Activated CD4-positive, CD25-positive, alpha-beta regulatory T cell treated with anti-CD3 and anti-CD28 coated beads, Interleukin-2, amount 50 U/mL, for 72 hours (primary cell): Measurements from ENCODE around the gene PLEKHN1.
A peak's percentile ranks its signal among the peaks of the same experiment; 100 is the strongest.

Experiments used
- DNase-seq: peaks from one replicate; pipeline ENCODE4 v3.0.0; 2021

Gene PLEKHN1

DNA sequence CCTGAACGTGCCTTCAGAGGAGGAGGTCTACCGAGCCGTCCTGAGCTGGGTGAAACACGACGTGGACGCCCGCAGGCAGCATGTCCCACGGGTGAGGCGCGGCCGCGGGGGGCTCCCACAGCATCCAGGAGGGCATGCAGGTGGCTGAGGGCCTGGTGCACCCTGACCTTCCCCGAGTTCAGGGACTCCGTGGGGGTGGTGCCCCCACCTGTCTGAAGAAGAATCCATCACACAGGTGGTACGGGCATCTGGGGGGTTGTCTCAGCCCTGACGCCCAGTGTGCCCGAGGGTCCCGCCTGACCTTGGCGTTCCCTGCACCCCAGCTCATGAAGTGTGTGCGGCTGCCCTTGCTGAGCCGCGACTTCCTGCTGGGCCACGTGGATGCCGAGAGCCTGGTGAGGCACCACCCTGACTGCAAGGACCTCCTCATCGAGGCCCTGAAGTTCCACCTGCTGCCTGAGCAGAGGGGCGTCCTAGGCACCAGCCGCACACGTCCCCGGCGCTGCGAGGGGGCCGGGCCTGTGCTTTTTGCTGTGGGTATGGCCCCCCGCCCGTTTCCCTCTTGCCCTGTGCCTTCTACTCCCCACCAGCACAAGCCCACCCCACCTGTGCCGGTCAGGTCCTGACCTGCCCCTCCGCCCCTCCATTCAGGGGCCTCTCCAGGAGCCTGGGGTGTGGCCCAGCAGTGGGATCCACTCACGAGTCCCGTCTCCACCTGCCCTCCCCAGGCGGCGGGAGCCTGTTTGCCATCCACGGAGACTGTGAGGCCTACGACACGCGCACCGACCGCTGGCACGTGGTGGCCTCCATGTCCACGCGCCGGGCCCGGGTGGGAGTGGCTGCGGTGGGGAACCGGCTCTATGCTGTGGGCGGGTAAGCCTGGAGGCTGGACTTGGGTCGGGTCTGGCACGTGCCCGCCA, 3.6 kb upstream of the PLEKHN1 start:
- DNase-seq = no peak

DNA sequence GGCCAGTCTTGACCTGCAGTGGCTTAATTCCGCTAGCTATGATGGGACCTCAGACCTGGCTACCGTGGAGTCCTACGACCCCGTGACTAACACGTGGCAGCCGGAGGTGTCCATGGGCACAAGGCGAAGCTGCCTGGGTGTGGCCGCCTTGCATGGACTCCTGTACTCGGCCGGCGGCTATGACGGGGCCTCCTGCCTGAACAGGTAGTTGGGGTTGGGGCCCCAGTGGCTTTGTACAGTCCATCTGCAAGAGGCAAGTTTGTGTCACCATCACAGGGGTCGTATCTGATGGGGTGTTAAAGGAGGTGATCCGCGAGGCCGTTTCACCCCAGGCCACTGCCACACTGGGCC, 3.0 kb upstream of the PLEKHN1 start:
- DNase-seq = no peak

DNA sequence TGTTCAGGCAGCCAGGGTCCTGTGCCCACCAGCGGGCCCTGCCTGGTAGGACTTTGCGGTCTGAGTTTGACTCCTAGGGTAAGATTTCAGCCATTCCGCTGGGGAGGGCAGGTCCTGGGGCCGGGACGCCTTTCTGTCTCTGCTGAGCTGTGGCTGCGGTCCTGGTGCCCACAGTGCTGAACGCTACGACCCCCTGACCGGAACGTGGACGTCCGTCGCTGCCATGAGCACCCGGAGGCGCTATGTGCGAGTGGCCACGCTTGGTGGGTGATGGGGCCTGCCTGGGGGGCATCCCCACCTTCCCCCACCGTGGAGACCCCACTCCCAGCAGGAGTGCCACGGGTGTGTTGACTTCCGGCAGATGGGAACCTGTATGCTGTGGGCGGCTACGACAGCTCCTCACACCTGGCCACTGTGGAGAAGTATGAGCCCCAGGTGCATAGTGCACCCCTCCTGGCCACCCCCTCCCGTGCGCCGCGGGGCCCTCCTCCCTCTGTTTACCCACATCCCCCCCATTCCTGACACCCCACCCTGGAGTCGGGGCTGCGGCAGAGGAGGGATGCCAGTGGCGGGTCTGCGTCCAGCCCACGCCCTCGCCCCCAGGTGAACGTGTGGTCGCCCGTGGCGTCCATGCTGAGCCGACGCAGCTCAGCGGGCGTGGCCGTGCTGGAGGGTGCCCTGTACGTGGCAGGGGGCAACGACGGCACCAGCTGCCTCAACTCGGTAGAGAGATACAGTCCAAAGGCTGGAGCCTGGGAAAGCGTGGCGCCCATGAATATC, 2.3 kb upstream of the PLEKHN1 start:
- no peak for DNase-seq

DNA sequence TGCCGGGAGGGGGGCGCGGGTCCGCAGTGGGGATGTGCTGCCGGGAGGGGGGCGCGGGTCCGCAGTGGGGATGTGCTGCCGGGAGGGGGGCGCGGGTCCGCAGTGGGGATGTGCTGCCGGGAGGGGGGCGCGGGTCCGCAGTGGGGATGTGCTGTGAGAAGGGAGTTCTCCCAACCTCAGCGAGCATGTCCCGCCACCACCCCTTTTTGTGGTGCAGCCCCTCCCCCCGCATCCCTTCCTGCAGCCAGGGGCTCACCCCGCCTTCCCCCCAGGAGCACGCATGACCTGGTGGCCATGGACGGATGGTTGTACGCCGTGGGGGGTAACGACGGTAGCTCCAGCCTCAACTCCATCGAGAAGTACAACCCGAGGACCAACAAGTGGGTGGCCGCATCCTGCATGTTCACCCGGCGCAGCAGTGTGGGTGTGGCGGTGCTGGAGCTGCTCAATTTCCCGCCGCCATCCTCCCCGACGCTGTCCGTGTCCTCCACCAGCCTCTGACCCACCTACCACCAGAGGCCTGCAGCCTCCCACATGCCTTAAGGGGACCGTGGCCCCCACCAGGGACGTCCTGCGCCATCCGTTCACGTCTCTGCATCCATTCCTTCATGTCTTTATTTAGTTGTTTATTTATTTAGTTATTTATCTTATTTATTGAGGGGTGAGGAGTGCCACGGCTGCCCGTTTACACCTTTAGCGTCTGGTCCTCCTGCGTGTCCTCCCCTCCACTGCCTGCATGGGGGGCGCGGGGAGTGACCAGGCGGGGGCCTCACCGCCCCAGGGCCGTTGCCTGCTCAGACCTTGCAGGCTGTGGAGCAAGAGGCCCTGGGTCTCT, 1.4 kb upstream of the PLEKHN1 start:
- DNase-seq = no peak

DNA sequence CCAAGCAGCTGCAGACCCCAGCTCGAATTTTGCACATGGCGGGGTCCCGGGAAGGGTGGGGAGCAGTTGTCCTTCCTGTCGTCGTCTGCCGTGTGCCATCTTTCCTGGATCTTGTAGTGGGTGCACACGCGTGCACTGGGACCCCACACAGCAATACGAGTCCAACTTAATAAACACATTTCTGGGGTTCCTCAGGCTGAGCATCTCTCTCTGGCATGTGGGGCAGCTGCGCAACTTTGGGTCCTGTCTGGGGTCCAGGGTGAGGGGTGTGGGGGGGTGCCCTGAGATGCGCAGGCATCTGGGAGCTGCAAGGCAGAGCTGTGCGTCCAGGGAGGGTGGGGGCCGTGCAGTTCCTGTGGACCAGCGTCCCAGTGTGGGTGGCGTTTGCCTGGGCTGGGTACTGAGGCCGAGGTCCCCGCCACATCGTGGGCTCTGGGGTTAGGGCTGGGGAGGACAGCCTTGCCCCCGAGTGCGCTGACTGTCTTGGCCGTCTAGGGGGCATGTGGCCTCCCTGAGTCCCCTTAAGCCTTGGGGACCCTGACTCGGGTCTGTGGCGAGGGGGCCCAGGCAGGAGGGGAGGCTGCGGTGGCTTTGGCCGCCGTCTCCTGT, 652 bp upstream of the PLEKHN1 start:
- DNase-seq = no peak

DNA sequence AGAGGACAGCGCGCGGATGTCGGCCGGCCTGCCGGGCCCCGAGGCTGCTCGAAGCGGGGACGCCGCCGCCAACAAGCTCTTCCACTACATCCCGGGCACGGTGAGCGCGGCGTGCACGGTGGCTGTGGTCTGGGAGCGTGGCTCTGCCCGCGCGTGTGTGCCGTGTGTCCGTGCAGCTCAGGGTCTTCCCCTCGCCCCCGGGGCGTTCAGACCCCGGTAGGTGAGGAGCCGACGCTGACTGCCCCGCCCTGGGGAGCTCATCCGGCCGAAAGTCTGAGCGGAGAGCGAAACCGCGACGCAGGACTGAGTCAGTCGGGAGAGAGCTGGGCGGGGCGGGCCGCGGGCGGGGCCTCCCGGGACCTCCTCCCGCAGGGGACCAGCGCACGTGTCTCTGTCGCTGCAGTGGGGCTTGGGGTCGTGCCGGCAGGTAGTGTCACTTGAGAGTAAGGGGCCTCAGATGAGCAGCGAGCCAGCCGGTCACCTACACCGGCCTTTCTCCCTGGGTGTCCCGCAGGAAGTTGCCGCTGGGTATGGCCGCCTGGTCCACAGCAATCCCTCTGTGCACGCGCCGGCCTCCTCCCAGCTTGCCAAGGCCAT, 520 bp downstream of the PLEKHN1 start:
- DNase-seq = peak; percentile 80

DNA sequence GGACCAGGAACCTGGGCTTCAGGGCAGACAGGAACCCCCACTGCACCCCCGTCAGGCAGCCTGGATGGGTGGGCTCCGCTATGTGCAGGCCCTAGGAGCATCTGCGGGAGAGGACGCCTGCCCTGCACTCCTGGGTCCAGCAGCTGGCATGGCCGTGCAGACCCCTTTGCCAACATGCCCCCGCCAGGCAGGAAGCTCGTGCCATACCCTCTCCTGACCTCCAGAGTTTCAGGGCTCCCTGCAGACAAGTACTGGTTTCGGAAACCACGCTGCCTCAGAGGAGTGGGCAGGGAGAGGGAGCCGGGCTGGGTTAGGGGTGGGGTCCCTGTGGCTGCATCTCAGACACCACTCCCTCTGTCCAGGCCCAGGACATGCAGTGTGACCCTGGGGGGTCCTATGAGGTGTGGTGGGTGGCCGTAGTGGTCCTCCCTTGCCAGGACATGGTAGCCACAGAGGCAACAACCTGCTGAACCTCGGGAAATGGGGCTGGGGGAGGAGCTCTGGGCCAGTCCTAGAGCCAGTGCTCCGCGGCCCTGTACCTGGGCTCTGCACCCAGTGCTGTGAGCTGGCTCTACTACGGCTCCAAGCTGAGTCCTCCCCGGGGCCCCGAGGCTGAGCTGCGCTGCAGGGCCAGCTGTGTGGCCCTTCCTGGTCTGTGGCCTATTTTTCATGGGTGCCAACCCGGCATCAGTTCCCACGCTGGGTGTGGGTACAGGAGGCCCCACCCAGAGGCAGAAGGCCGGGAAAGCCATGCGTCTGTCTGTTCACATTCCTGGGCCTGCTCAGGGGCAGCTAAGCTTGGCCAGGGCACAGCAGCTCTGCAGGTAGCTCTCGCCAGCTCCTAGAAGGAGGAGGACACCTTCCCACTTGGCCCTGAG, 1.4 kb downstream of the PLEKHN1 start:
- no peak for DNase-seq

DNA sequence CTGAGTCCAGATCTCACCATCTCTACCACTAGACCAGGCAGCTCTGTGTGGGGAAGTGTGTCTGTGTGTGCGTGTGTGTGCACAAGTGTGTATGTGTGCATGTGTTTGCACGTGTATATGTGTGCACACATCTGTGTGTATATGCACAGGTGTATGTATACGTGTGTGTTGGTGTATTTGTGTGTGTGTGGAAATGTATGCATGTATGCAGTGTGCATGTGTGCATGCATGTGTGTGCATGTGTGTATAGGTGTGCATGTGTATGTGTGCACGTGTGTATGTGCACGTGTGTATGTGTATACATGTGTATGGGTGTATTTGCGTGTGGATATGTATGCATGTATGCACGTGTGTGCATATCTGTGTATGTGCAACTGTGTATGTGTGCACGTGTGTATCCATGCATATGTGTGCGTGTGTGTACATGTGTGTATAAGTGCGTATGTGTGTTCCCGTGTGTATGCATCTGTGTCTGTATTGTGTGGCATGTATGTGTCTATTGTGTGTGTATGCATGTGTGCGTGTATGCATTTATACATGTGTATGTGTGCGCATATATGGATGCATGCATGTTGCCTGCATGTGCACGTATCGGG, 3.1 kb downstream of the PLEKHN1 start:
- no peak for DNase-seq

DNA sequence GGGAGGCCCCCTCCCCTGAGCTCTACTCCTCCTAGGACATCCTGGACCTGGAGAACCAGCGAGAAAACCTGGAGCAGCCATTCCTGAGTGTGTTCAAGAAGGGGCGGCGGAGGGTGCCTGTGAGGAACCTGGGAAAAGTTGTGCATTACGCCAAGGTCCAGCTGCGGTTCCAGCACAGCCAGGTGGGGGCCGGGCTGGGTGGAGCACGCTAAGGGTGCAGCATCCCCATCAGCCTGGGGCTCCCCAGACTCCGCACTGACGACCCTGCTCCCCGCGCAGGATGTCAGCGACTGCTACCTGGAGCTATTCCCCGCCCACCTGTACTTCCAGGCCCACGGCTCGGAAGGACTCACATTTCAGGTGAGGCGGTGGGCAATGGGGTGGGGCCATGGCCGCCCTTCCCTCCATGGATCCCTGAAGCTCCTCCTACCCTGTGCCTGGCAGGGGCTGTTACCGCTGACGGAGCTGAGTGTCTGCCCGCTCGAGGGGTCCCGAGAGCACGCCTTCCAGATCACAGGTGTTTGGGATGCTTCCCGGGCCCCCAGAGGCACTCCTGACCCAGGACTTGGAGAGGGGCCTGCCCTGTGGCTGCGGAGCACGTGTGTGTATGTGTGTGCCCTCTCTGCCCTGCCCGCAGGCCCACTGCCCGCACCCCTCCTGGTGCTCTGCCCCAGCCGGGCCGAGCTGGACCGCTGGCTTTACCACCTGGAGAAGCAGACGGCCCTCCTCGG, 4.1 kb downstream of the PLEKHN1 start:
- DNase-seq = no peak

DNA sequence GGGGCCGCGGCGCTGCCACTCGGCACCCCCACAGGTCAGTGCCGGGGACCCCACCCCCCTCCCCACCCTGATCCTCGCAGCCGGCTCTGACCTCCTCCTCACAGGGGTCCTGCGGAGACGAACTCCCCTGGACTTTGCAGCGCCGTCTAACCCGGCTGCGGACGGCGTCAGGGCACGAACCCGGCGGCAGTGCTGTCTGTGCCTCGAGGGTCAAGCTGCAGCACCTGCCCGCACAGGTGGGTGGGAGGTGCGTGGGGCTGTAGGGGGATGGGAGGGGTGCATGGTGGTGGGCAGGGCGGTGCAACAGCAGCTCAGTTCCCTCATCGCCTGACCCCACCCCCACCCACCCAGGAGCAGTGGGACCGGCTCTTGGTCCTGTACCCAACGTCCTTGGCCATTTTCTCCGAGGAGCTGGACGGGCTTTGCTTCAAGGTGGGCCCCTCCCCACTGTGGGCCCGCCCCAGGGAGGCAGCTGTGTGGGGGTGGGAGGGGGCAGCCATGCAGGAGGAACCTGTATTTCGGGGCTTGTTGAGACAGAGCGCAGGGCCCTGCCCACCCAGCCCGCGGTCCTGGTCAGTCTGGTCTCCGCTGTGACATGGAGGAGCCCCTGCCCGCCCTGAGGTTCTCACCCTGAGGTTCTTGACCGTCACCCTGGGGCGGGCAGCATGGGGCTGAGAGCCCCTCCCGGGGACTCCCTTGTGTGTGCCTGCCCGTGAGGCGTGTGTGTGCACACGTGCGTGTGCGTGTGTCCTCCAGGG, 4.9 kb downstream of the PLEKHN1 start:
- DNase-seq = no peak

DNA sequence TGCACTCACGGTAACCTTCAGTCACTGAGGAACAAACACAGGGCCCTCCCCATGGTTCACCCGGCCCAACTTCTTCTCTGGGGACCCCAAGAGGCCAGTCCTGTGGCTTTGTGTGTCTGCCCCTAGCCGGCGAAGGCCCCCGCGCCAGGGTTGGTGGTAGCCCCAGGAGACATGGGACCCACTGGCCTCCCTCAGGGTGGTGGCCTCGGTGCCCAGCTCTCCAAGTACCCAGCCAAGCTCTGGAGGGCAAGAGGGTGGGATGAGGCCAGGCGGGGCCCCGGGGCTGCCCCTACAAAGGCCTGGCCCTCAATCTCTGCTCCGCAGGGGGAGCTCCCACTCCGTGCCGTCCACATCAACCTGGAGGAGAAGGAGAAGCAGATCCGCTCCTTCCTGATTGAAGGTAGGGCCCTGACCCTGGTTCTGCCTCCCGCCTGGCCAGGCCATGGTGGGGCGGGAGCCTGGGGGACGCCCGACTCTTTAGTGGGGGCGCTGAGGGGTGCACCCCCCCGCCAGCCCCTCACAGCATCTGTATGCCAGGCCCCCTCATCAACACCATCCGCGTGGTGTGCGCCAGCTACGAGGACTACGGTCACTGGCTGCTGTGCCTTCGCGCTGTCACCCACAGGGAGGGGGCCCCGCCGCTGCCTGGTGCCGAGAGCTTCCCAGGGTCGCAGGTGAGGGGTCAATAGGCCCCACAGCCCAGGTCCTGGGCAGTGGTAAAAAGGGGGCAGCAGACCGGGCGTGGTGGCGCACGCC, 5.6 kb downstream of the PLEKHN1 start:
- DNase-seq = no peak

DNA sequence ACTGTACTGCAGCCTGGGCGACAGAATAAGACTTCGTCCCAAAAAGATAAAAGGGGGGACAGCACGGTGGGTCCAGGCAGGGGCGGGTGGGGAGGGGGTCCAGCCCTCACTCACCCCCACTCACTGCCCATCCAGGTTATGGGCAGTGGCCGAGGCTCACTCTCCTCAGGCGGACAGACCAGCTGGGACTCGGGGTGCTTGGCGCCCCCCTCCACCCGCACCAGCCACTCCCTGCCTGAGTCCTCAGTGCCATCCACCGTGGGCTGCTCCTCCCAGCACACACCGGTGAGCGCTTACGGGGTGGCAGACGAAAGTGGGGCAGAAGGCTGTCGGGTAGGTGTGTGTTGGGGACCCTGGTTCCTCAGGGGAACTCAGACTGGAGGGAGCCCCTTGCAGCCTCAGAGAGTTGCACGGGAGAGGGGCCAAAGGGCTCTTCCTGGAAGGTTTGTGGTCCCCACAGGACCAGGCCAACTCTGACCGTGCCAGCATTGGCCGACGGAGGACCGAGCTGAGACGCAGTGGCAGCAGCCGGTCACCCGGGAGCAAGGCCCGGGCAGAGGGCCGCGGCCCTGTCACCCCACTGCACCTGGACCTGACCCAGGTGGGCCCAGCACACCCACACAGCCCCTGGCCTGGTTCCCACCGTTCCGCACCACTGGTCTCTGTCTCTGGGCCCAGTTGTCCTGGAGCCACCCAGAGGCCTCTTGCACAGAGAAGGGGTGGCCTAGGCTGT, 6.6 kb downstream of the PLEKHN1 start:
- no peak for DNase-seq

DNA sequence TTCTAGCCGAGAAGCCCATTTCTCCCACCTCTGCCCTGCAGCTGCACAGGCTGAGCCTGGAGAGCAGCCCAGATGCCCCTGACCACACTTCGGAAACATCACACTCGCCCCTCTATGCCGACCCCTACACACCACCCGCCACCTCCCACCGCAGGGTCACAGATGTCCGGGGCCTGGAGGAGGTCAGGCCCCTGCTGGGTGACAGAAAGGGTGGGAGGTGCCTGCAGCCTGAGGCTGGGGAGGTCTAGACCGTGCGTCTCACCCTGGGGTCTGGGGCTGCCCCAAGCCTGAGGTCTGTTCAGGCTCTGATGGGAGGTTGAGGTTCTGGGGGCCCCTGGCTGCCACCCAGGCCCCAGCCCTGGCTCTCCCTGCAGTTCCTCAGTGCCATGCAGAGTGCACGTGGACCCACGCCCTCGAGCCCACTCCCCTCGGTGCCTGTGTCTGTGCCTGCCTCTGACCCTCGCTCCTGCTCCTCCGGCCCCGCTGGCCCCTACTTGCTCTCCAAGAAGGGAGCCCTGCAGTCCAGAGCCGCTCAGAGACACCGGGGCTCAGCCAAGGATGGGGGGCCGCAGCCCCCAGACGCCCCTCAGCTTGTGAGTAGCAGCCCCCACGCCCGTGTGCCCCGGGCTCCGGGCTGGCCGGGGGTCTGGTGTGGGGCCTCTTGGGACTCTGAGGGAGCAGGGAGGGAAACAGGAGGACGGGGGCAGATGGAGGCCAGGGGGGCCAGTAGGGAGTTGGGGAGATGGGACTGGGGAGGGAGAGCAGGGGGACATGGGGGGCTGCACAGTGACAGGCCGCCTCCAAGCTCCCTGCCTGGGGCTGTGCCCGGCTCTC, 7.4 kb downstream of the PLEKHN1 start:
- no peak for DNase-seq

DNA sequence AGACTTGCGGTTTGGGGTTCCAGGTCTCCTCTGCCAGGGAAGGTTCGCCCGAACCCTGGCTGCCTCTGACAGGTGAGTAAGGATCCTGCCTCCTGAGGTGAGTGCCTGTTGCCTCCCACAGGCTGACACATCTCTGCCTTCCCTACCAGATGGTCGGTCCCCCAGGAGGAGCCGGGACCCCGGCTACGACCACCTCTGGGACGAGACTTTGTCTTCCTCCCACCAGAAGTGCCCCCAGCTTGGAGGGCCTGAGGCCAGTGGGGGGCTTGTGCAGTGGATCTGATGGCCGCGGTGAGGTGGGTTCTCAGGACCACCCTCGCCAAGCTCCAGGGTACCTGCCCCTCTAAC, 8.0 kb downstream of the PLEKHN1 start:
- DNase-seq = no peak

DNA sequence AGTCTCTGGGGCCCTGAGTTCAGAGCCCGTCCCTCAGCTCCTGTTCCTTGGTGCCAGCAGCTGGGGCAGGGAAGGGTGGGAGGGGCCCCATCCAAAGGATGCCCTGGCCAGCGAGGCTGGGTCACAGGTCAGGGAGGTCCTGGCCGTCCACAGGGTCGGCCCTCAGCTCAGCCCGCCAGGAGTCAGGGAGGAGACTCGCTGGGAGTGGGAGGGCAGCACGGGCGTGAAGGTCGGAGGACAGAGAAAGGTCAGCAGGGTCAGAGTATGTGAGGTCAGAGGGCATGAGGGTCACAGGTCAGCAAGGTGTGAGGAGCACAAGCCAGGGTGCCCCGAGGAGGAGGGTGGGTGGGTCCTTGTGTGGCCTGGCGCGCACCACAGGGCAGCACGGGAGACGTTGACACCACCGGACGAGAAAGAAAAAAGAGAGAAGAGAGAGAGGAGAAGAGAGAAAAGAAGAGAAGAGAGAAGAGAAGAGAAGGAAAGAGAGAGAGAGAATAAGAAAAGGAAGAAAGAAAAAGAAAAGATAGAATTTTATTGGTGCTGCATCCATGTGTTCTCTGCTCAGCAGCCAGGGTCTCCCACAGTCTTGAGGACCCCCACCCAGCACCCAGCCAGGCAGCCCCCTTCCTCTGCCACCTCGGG, 8.5 kb downstream of the PLEKHN1 start:
- no peak for DNase-seq

DNA sequence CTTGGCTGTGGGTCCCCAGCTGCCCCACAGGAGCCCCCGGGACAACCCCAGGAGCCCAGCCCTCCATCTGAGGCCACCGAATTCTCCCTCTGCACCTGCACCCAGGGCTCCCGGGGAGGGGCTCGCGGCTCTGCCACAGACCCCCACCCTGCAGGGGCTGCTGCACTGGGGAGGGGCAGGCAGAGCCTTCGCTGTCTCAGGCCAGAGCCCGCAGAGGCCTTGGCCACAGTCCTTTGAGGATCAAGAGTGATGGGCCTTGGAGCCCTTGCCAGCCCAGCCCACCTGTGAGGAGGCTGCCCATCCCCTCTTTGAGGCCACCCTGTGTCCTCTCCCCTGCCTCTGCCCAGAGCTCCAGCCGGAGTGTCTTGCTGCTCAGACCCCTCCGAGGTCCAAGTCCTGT, 9.1 kb downstream of the PLEKHN1 start:
- no peak for DNase-seq
